ENCODE measurements around the gene GFOD1.

GFOD1 gene

GRCh38 chr6:13383328-13384163 lies 103.9 kb downstream of the GFOD1 start:
- H3K4me3 ChIP-seq (ENCODE audit: low read depth, low read length): no peak overlapping the region
- peak; percentile 38; the same call in 1 of the 2 replicates for TF ChIP-seq CTCF (IDR thresholded peaks at IDR 0.05; ENCODE audit: borderline replicate concordance, insufficient read depth, low read depth, low read length)

- no peak overlapping the region for H3K4me3 ChIP-seq (ENCODE audit: low read depth, low read length)
- no peak for TF ChIP-seq CTCF (IDR thresholded peaks at IDR 0.05; ENCODE audit: borderline replicate concordance, insufficient read depth, low read depth, low read length)
These were observed 106.6 kb downstream of the GFOD1 start for GRCh38 chr6:13380761-13381160.

DNA sequence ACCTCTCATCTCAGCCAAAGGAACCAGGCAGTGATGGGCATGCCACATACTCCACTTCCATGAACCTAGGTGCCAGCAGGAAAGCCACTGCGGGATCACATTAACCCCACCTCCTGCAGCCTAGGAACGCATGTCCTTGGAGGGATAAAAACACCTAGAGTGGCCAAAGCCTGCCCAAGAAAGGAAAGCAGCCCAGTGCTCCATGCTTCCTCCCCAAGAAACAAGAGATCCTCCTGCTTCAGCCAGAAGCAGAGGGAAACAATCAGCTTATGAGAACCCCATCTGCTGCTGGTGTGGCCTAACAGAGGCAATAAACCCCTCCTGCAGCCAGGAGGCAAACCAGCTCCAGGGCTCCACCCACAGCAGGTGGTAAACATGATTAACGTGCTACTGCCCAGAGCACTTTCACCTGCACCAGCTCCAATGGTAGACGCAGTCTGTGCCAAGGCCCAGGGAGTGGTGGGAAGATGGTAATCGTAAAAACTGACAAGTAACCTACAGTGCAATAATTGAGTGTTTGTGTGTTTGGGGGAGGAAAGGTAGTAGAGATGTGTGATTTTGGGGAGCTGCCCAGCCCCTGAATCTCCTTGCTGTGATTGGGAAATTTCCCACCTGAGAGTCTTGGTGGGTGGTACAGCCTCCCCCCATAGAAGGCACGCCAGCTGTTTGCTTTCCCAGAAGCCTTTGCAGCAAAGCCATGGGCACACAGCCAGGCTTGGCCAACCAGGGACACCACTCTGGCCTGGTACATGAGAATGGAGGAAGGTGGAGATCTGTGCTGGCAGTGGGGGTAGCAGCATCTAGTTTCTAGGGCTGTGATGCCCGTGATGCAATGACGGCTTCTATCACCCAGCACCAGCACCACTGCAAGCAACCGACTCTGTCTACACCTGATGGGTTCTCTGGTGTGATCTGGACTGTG lies 108.5 kb downstream of the GFOD1 start:
- TF ChIP-seq CTCF (IDR thresholded peaks at IDR 0.05; ENCODE audit: borderline replicate concordance, insufficient read depth, low read depth, low read length): no peak

DNA sequence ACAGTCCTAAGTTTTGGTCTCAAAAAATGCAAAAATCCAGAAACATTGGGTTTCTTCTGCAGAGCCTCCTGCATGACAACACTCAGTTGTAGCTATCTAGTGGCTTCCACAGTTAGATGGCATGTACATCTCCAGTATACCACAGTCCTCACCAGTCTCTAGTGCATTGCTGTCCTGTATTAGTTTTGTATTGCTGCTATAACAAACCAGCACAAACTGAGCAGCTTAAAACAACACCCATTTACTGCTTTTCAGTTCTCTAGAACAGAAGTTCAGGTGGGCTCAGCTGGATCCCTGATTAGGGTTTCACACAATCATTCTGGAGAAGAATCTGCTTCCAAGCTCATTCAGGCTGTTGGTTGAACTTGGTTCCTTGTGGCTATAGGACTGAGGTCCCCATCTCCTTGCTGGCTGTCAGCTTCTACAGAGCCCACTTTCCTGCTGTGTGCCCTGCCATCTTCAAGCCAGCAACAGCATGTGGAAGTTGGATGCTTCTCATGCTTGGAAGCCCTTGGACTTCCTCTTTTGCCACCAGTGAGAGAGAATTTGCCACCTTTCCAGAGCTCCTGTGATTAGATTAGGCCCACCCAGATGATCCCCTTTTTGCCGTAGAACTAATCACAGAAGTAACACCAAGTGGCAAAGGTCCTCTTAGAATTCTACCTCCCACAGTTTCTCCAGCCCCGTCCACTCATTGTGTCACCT lies 110.2 kb downstream of the GFOD1 start:
- no peak for TF ChIP-seq CTCF (IDR thresholded peaks at IDR 0.05; ENCODE audit: borderline replicate concordance, insufficient read depth, low read depth, low read length)

More for the DNA sequence above, 108.5 kb downstream of the GFOD1 start:
- H3K4me3 ChIP-seq (ENCODE audit: low read depth, low read length): no peak overlapping the region

DNA sequence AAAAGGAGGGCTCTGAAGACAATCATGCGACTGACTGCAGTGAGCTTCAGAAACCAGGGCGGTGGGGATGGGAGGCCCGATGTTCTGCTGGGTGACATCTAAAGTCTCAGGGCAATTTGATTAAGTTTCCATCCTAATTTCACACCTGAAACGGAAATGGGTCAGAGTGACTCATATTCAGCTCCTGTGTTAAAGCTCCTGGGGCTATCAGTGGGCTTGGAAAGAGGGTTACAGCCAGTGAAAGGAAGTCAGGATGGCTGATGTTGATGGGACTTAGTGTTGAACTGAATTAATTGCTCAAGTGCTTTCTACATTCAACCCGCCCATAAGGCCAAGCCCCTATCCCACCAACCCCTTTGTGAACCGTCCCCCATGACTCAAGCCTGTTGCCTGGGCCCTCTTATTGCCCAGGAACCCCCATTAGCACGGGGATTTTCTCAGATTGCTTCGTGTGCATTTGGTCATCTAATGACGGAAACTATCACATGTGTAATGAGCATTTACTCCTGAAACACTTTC lies 112.0 kb downstream of the GFOD1 start:
- TF ChIP-seq CTCF (IDR thresholded peaks at IDR 0.05; ENCODE audit: borderline replicate concordance, insufficient read depth, low read depth, low read length): no peak
- no peak overlapping the region for H3K4me3 ChIP-seq (ENCODE audit: low read depth, low read length)

More for the DNA sequence above, 110.2 kb downstream of the GFOD1 start:
- no peak overlapping the region for H3K4me3 ChIP-seq (ENCODE audit: low read depth, low read length)

DNA sequence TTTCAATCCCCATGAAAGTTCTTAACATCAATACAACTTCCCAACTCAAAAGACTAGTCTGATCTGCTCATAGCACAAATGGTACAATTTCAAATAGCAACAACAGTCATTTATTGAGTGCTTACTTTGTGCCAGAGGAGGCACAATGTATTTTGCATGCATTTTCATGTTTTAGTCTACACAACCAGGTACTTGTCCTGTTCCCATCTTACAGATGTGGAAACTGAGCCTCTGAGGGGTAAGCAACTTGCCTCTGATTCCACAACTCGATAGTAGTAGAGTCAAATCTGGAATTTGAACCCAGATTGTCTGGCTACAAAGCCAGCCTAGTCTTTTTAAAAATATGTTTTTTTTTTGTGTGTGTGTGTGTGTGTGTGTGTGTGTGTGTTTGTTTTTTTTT lies 113.5 kb downstream of the GFOD1 start:
- TF ChIP-seq CTCF (IDR thresholded peaks at IDR 0.05; ENCODE audit: borderline replicate concordance, insufficient read depth, low read depth, low read length): no peak
- no peak overlapping the region for H3K4me3 ChIP-seq (ENCODE audit: low read depth, low read length)

Measured in GM12875 (cell line).